NCI-H526 treated with DMSO at 0.1 percent for 48 hours (cell line): ENCODE results near the gene COL1A1.
A peak's percentile ranks its signal among the peaks of the same experiment; 100 is the strongest.

Source experiments
- DNase-seq: peaks from one replicate; lab custom pipeline; 2025; lab: John Stamatoyannopoulos, UW

COL1A1 gene

GRCh38 chr17:50186661-50187393 lies 14.6 kb downstream of the COL1A1 start:
- no peak for DNase-seq

- DNase-seq: no peak
Observed at GRCh38 chr17:50185631-50186471, 15.6 kb downstream of the COL1A1 start.

- no peak for DNase-seq
Observed at GRCh38 chr17:50184611-50185398, 16.6 kb downstream of the COL1A1 start.

- DNase-seq: no peak
Observed at GRCh38 chr17:50184064-50184463, 17.4 kb downstream of the COL1A1 start.

- DNase-seq: no peak
Observed at GRCh38 chr17:50183421-50183994, 17.9 kb downstream of the COL1A1 start.

- no peak for DNase-seq
Observed at GRCh38 chr17:50182783-50183420, 18.5 kb downstream of the COL1A1 start.

- DNase-seq: no peak
Observed at GRCh38 chr17:50181591-50182560, 19.6 kb downstream of the COL1A1 start.

- no peak for DNase-seq
Observed at GRCh38 chr17:50181144-50181543, 20.3 kb downstream of the COL1A1 start.

- DNase-seq: no peak
Observed at GRCh38 chr17:50180620-50181019, 20.8 kb downstream of the COL1A1 start.

- DNase-seq: no peak
Observed at GRCh38 chr17:50180111-50180510, 21.3 kb downstream of the COL1A1 start.

- DNase-seq: peak; percentile 56
Observed at GRCh38 chr17:50177983-50178834, 23.2 kb downstream of the COL1A1 start.

GRCh38 chr17:50177476-50177875 lies 24.0 kb downstream of the COL1A1 start:
- no peak for DNase-seq

- no peak for DNase-seq
Observed at GRCh38 chr17:50176559-50177357, 24.7 kb downstream of the COL1A1 start.

- DNase-seq: no peak
Observed at GRCh38 chr17:50175035-50175807, 26.2 kb downstream of the COL1A1 start.

- no peak for DNase-seq
Observed at GRCh38 chr17:50174444-50174843, 27.0 kb downstream of the COL1A1 start.

GRCh38 chr17:50173335-50173941 lies 28.0 kb downstream of the COL1A1 start:
- DNase-seq: no peak

- no peak for DNase-seq
Observed at GRCh38 chr17:50172936-50173334, 28.5 kb downstream of the COL1A1 start.
